Hepatocyte (in vitro differentiated cells): ENCODE results near the gene LPCAT3. TPM values are rescaled to one million over a fixed set of nuclear protein-coding genes. Genes with fewer than 3 reads are reported as not detected.

Experiments used
- DNase-seq: peaks from one replicate; pipeline ENCODE4 v3.0.0-alpha.2; 2016; ENCODE audit warnings: low spot score
- H2AFZ ChIP-seq: fragments of 200-600 bp; sonication (generic); 2 replicates; pipeline ENCODE4 v1.6.0; 2016; ENCODE audit warnings: antibody characterized with exemption, mild to moderate bottlenecking
- H3K27ac ChIP-seq: fragments of 200-600 bp; sonication (generic); 2 replicates; pipeline ENCODE4 v1.5.1; 2016; ENCODE audit warnings: mild to moderate bottlenecking
- H3K27me3 ChIP-seq: fragments of 200-600 bp; sonication (generic); 2 replicates; pipeline ENCODE4 v1.6.1; 2016
- H3K36me3 ChIP-seq: fragments of 200-600 bp; sonication (generic); replicated peaks from 2 replicates; pipeline ENCODE4 v1.5.1; 2016; ENCODE audit warnings: low read depth; ENCODE audit not compliant: insufficient read depth
- H3K4me1 ChIP-seq: fragments of 200-600 bp; sonication (generic); 2 replicates; pipeline ENCODE4 v1.5.1; 2016; ENCODE audit warnings: mild to moderate bottlenecking, moderate library complexity; ENCODE audit not compliant: insufficient read depth
- H3K4me2 ChIP-seq: fragments of 200-600 bp; sonication (generic); 2 replicates; pipeline ENCODE4 v1.6.0; 2016
- H3K4me3 ChIP-seq: fragments of 200-600 bp; sonication (generic); 2 replicates; pipeline ENCODE4 v1.5.1; 2016; ENCODE audit warnings: mild to moderate bottlenecking
- H3K79me2 ChIP-seq: fragments of 200-600 bp; sonication (generic); 2 replicates; pipeline ENCODE4 v1.6.0; 2017; ENCODE audit warnings: mild to moderate bottlenecking
- H3K9me2 ChIP-seq: fragments of 200-600 bp; sonication (generic); replicated peaks from 2 replicates; pipeline ENCODE4 v1.6.0; 2017; ENCODE audit warnings: mild to moderate bottlenecking; ENCODE audit not compliant: insufficient read depth
- H3K9me3 ChIP-seq: fragments of 200-600 bp; sonication (generic); 2 replicates; pipeline ENCODE4 v1.5.1; 2016; ENCODE audit warnings: low read depth, mild to moderate bottlenecking
- H4K20me1 ChIP-seq: fragments of 200-600 bp; sonication (generic); 2 replicates; pipeline ENCODE4 v1.6.0; 2016; ENCODE audit warnings: mild to moderate bottlenecking; ENCODE audit not compliant: insufficient read depth, poor library complexity, severe bottlenecking
- EZH2 ChIP-seq: fragments of 200-600 bp; sonication (generic); IDR thresholded peaks from 2 replicates; pipeline ENCODE4 v1.6.1; 2016; ENCODE audit warnings: antibody characterized with exemption, mild to moderate bottlenecking, borderline replicate concordance
- EZH2phosphoT487 ChIP-seq: fragments of 200-600 bp; sonication (generic); IDR thresholded peaks from one replicate; pipeline ENCODE4 v1.6.1; 2018; ENCODE audit warnings: antibody characterized with exemption, mild to moderate bottlenecking, low read depth, moderate library complexity; ENCODE audit not compliant: unreplicated experiment, severe bottlenecking
- WGBS: methylation state at CpG from one replicate; pipeline ENCODE4 v1.1.6; 2016; ENCODE audit warnings: low lambda C conversion rate; ENCODE audit errors: missing lambda C conversion rate; 5-methylcytosine and 5-hydroxymethylcytosine counted together
- microRNA counts: library from miRNA; unstranded; fragments of <30 nt; microRNA quantifications from one replicate; lab custom pipeline; 2017
- microRNA-seq: library from miRNA; unstranded; fragments of <30 nt; microRNA quantifications from one replicate; pipeline ENCODE4, GENCODE V29; 2017
- polyA plus RNA-seq: library from polyadenylated mRNA; unstranded; fragments of >200 nt; fragmentation: Nextera tagmentation; extraction: Ambion mirVana; gene quantifications from 2 replicates; pipeline ENCODE4 v1.2.1, GENCODE V29; 2016
- small RNA-seq: library from RNA; depleted of rRNA; stranded (forward); fragments of <200 nt; gene quantifications from one replicate; pipeline ENCODE3, GENCODE V24; 2014
- total RNA-seq: library from RNA; depleted of rRNA; stranded (reverse); fragments of >200 nt; gene quantifications from 2 replicates; pipeline ENCODE4 v1.2.3, GENCODE V29; 2014
- TF ChIP-seq, protein P1 (sequence below): fragments of 200-600 bp; sonication (generic); IDR thresholded peaks from 2 replicates; pipeline ENCODE4 v1.5.1; 2016; ENCODE audit warnings: antibody characterized with exemption, mild to moderate bottlenecking; ENCODE audit not compliant: poor library complexity

LPCAT3 gene
- total and polyA plus RNA-seq, 2 experiments from 2014 or later: 78.6 to 119 TPM

DNA sequence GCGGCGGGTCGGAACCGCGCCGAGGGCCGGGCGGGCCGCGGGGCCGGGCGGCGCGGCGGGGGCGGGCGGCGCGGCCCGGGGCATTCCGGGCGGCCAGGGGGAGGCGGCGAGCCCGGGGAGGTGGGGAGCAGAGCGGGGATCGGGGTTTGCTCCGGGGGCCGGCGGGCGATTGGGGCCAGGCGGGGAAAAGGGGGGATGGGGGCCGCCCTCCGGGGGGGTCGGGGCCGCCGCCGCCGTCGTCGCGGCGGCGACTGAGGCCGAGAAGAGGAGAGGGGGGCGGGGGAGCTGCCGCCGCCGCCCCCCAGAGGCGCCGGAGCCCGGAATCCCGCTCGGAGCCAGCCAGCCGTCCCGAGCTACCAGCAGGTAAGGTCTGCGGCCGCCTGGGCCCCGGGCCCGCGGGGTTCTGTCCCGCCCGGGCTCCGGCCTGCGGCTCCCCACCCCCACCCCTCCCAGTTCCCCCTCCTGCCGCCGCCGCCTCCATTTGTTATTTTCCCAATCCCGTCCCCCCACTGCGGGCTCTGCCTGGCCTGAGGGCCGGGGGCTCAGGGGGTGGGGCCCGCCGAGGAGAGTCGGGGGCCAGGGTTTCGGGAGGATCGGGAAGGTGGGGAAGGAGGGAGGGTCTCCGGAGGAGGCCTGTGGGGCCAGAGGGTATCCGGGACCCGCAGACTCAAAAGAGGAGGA is 90.1 kb downstream of the LPCAT3 start:
- TF ChIP-seq EZH2phosphoT487: no peak
- TF ChIP-seq, protein P1, sequence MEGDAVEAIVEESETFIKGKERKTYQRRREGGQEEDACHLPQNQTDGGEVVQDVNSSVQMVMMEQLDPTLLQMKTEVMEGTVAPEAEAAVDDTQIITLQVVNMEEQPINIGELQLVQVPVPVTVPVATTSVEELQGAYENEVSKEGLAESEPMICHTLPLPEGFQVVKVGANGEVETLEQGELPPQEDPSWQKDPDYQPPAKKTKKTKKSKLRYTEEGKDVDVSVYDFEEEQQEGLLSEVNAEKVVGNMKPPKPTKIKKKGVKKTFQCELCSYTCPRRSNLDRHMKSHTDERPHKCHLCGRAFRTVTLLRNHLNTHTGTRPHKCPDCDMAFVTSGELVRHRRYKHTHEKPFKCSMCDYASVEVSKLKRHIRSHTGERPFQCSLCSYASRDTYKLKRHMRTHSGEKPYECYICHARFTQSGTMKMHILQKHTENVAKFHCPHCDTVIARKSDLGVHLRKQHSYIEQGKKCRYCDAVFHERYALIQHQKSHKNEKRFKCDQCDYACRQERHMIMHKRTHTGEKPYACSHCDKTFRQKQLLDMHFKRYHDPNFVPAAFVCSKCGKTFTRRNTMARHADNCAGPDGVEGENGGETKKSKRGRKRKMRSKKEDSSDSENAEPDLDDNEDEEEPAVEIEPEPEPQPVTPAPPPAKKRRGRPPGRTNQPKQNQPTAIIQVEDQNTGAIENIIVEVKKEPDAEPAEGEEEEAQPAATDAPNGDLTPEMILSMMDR: no peak
- TF ChIP-seq EZH2: no peak
- Histone ChIP-seq H3K27ac (peak overlapping the region; percentile 99), H3K4me2 (peak overlapping the region; percentile 91), H3K79me2 (peaks cover 63% of the 10 kb centered on the region), H3K27me3 (no peaks in the 10 kb centered on the region), H2AFZ (no peak overlapping the region), H3K9me3 (no peaks in the 10 kb centered on the region), H3K9me2 (no peaks in the 10 kb centered on the region), H4K20me1 (peaks cover 45% of the 10 kb centered on the region), H3K4me1 (peaks cover 56% of the 10 kb centered on the region), H3K4me3 (peak overlapping the region; percentile 89), H3K36me3 (no peaks in the 10 kb centered on the region)
- WGBS: 0% methylated on average over 1 of the region's 79 CpGs
- peak; percentile 58 for DNase-seq

- Histone ChIP-seq H3K4me1 (peaks cover 52% of the 10 kb centered on the region), H3K4me2 (peak within 1 kb of the TSS; percentile 91), H3K36me3 (no peaks in the 10 kb centered on the region), H3K9me3 (no peaks in the 10 kb centered on the region), H2AFZ (peak within 1 kb of the TSS; percentile 63), H3K79me2 (peaks cover 56% of the 10 kb centered on the region), H3K27me3 (no peaks in the 10 kb centered on the region), H3K9me2 (no peaks in the 10 kb centered on the region), H3K4me3 (peak within 1 kb of the TSS; percentile 96), H3K27ac (peak within 1 kb of the TSS; percentile 99), H4K20me1 (peaks cover 39% of the 10 kb centered on the region)
- TF ChIP-seq EZH2phosphoT487 (no peak), EZH2 (no peak)
- TF ChIP-seq, protein P1: no peak
- peak; percentile 92 for DNase-seq
- no CpG with 5 or more reads among the region's 66 CpGs for WGBS
These were observed 90.8 kb downstream of the LPCAT3 start, which contains the start of gene ATN1 for GRCh38 chr12:6927379-6928021. TSS of gene ATN1 (plus strand) at chr12:6927959. CDS start at chr12:6934002, 6,043 bp downstream.

MicroRNA genes within 50 kb of the gene (microRNA counts, 767-probe panel; counts per million panel counts)
- microRNA hsa-miR-141-3p (lab: Ali Mortazavi, UCI): 7,549 counts per million, percentile 44 among the panel's probes with 10 or more counts
- 12,008 counts per million, percentile 94 among the panel's probes with 10 or more counts for microRNA hsa-miR-200c-3p (lab: Ali Mortazavi, UCI)

Small RNA genes lying within 50 kb of the gene (microRNA-seq; reads per million reads assigned to microRNA genes)
- gene MIR141 (3,577 reads per million, percentile 89 among the genes with 10 or more reads in this experiment), gene MIR200C (98,927 reads per million, percentile 100 among the genes with 10 or more reads in this experiment)

Small RNA genes lying within 50 kb of the gene (small RNA-seq; reads per million reads assigned to genes)
- gene AC006512.1: not detected
- 1,056 reads per million, percentile 99 among the genes with 10 or more reads in this experiment for gene MIR141
- gene MIR200C: 170 reads per million, percentile 98 among the genes with 10 or more reads in this experiment
- gene RNU7-1: not detected
- 0.56 reads per million, percentile 45 among the genes with 10 or more reads in this experiment for gene SCARNA12

Other genes with a start within 250 kb of the LPCAT3 start
- gene LAG3, start 246.0 kb downstream of the LPCAT3 start, total RNA-seq: 0.52 and 0.70 TPM in 2 replicates
- 0.91 and 1.2 TPM in 2 replicates for gene LAG3, start 246.0 kb downstream of the LPCAT3 start, polyA plus RNA-seq
- gene CD4, start 228.9 kb downstream of the LPCAT3 start, total RNA-seq: 2.4 and 2.7 TPM in 2 replicates
- gene CD4, start 228.9 kb downstream of the LPCAT3 start, polyA plus RNA-seq: 2.7 and 6.4 TPM in 2 replicates
- gene GPR162, start 196.7 kb downstream of the LPCAT3 start, total RNA-seq: 1.2 and 2.3 TPM in 2 replicates
- gene GPR162, start 196.7 kb downstream of the LPCAT3 start, polyA plus RNA-seq: 2.3 and 6.2 TPM in 2 replicates
- 19.6 and 38.1 TPM in 2 replicates for gene P3H3, start 190.1 kb downstream of the LPCAT3 start, total RNA-seq
- 38.6 and 47.3 TPM in 2 replicates for gene P3H3, start 190.1 kb downstream of the LPCAT3 start, polyA plus RNA-seq
- gene GNB3, start 177.6 kb downstream of the LPCAT3 start, total RNA-seq: 1.6 and 2.6 TPM in 2 replicates
- 10.2 and 19.1 TPM in 2 replicates for gene GNB3, start 177.6 kb downstream of the LPCAT3 start, polyA plus RNA-seq
- gene CDCA3, start 167.2 kb downstream of the LPCAT3 start, total RNA-seq: 7.5 and 8.5 TPM in 2 replicates
- gene CDCA3, start 167.2 kb downstream of the LPCAT3 start, polyA plus RNA-seq: 18.2 and 20.6 TPM in 2 replicates
- 60.5 and 61.6 TPM in 2 replicates for gene USP5, start 166.3 kb downstream of the LPCAT3 start, total RNA-seq
- gene USP5, start 166.3 kb downstream of the LPCAT3 start, polyA plus RNA-seq: 73.7 and 78.9 TPM in 2 replicates
- 571 and 614 TPM in 2 replicates for gene TPI1, start 150.9 kb downstream of the LPCAT3 start, total RNA-seq
- 891 and 918 TPM in 2 replicates for gene TPI1, start 150.9 kb downstream of the LPCAT3 start, polyA plus RNA-seq
- 10.8 and 14.1 TPM in 2 replicates for gene SPSB2, start 145.2 kb downstream of the LPCAT3 start, total RNA-seq
- 11.0 and 13.8 TPM in 2 replicates for gene SPSB2, start 145.2 kb downstream of the LPCAT3 start, polyA plus RNA-seq
- 8.2 and 9.3 TPM in 2 replicates for gene LRRC23, start 113.7 kb downstream of the LPCAT3 start, total RNA-seq
- gene LRRC23, start 113.7 kb downstream of the LPCAT3 start, polyA plus RNA-seq: 9.9 and 12.9 TPM in 2 replicates
- 11.1 and 11.8 TPM in 2 replicates for gene ENO2, start 103.9 kb downstream of the LPCAT3 start, total RNA-seq
- gene ENO2, start 103.9 kb downstream of the LPCAT3 start, polyA plus RNA-seq: 14.2 and 18.8 TPM in 2 replicates
- gene ATN1, start 90.5 kb downstream of the LPCAT3 start, total RNA-seq: 11.1 and 15.8 TPM in 2 replicates
- gene ATN1, start 90.5 kb downstream of the LPCAT3 start, polyA plus RNA-seq: 32.7 and 43.7 TPM in 2 replicates
- gene RNU7-1, start 74.7 kb downstream of the LPCAT3 start, total RNA-seq: not detected in 2 replicates
- gene RNU7-1, start 74.7 kb downstream of the LPCAT3 start, polyA plus RNA-seq: not detected in 2 replicates
- gene C12orf57, start 74.5 kb downstream of the LPCAT3 start, total RNA-seq: 219 and 289 TPM in 2 replicates
- gene C12orf57, start 74.5 kb downstream of the LPCAT3 start, polyA plus RNA-seq: 217 and 219 TPM in 2 replicates
- 14.5 and 17.2 TPM in 2 replicates for gene PTPN6, start 67.1 kb downstream of the LPCAT3 start, total RNA-seq
- 20.8 and 25.4 TPM in 2 replicates for gene PTPN6, start 67.1 kb downstream of the LPCAT3 start, polyA plus RNA-seq
- gene PHB2, start 47.8 kb downstream of the LPCAT3 start, total RNA-seq: 186 and 197 TPM in 2 replicates
- 142 and 143 TPM in 2 replicates for gene PHB2, start 47.8 kb downstream of the LPCAT3 start, polyA plus RNA-seq
- gene EMG1, start 47.6 kb downstream of the LPCAT3 start, total RNA-seq: 24.3 and 26.8 TPM in 2 replicates
- gene EMG1, start 47.6 kb downstream of the LPCAT3 start, polyA plus RNA-seq: 50.3 and 51.8 TPM in 2 replicates
- gene C1S, start 42.2 kb upstream of the LPCAT3 start, total RNA-seq: 114 and 120 TPM in 2 replicates
- 130 and 143 TPM in 2 replicates for gene C1S, start 42.2 kb upstream of the LPCAT3 start, polyA plus RNA-seq
- 80.1 and 85.4 TPM in 2 replicates for gene C1R, start 74.0 kb upstream of the LPCAT3 start, total RNA-seq
- 89.6 and 95.1 TPM in 2 replicates for gene C1R, start 74.0 kb upstream of the LPCAT3 start, polyA plus RNA-seq
- 60.0 and 64.5 TPM in 2 replicates for gene C1RL, start 90.7 kb upstream of the LPCAT3 start, total RNA-seq
- gene C1RL, start 90.7 kb upstream of the LPCAT3 start, polyA plus RNA-seq: 26.4 and 35.5 TPM in 2 replicates
- gene RBP5, start 110.4 kb upstream of the LPCAT3 start, total RNA-seq: 11.1 and 16.2 TPM in 2 replicates
- 23.0 and 30.0 TPM in 2 replicates for gene RBP5, start 110.4 kb upstream of the LPCAT3 start, polyA plus RNA-seq
- 38.0 and 57.0 TPM in 2 replicates for gene CLSTN3, start 111.9 kb upstream of the LPCAT3 start, total RNA-seq
- 37.8 and 39.5 TPM in 2 replicates for gene CLSTN3, start 111.9 kb upstream of the LPCAT3 start, polyA plus RNA-seq
- 28.3 and 32.6 TPM in 2 replicates for gene PEX5, start 171.2 kb upstream of the LPCAT3 start, total RNA-seq
- gene PEX5, start 171.2 kb upstream of the LPCAT3 start, polyA plus RNA-seq: 15.0 and 17.3 TPM in 2 replicates